CD4-positive, alpha-beta T cell treated with Interleukin-12 subunit alpha and Interleukin-12 subunit beta, for 1 hour (primary cell): ENCODE results near the gene ADAMTS13.

Source experiments
- DNase-seq: peaks from one replicate; pipeline ENCODE4 v3.0.0-alpha.2; 2020

Gene ADAMTS13

DNA sequence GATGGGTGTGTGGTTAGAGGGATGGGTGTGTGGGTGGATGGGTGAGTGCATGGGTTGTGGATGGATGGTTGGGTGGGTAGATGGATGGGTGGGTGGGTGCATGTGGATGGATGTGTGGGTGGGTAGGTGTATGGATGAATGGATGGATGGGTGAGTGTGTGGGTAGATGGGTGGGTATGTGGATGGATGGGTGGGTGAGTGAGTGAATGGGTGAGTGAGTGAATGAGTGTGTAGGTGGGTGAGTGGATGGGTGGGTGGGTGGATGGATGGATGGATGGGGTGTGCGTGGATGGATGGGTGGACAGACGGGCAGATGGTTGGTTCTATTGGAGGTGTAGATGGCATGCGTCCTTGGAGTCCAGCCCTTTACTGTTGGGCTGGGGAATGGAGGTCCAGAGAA lies 28.8 kb upstream of the ADAMTS13 start:
- DNase-seq = no peak

- no peak for DNase-seq
These were observed 27.4 kb upstream of the ADAMTS13 start for GRCh38 chr9:133394687-133395271.

- no peak for DNase-seq
These were observed 25.2 kb upstream of the ADAMTS13 start for GRCh38 chr9:133396952-133397351.

DNA sequence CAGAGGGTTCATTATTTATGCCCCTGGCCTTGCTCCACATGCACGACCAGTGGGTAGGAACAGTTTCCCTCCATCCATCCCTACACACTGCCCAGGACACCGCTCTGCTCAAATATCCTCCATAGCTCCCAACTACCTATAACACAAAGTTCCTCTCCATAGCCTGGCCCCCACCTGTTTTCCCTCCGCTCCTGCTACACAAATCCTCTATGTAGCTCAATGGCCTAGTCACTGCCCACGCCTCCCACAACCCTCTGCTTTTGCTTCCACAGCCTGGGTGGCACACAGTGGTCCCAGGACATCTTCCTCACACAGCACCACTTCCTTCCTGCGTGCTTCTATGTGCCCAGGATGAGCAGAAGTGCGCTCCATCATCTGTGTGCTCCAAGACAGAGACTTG lies 24.8 kb upstream of the ADAMTS13 start:
- DNase-seq = no peak

DNA sequence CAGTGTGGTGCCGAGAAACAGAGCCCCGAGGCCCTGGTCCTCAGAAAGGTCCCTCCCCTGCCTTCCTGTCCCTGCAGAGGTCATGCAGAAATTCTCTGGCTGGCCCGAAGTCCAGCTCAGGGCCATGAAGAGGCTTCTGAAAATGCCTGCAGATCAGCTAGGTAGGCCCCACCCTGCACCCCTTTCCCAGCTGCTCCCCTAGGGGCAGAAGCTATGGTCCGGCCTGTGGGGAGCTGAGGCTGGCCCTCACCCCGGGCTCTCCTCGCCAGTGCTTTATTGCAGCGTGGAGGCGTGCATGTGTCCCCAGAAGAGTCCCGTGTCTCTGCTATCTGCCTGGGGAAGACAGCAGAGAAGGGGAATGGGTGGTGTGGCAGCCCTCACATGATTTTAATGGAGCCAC lies 24.3 kb upstream of the ADAMTS13 start:
- DNase-seq = no peak

DNA sequence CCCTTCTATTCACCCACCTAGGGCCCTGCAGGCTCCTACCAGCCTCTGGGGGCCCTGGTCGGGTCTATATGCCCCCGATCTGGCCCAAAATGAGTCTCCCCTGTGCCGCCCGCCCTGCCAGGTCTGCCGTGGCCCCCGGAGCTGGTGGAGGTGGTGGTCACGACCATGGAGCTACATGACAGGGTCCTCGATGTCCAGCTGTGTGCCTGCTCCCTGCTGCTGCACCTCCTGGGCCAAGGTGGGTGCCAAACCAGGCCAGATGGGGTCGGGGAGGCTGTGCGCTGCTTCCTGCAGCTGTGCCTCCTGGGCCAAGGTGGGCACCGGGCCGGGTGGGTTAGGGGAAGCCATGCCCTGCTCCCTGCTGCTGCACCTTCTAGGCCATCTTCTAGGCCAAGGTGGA lies 21.9 kb upstream of the ADAMTS13 start:
- no peak for DNase-seq

DNA sequence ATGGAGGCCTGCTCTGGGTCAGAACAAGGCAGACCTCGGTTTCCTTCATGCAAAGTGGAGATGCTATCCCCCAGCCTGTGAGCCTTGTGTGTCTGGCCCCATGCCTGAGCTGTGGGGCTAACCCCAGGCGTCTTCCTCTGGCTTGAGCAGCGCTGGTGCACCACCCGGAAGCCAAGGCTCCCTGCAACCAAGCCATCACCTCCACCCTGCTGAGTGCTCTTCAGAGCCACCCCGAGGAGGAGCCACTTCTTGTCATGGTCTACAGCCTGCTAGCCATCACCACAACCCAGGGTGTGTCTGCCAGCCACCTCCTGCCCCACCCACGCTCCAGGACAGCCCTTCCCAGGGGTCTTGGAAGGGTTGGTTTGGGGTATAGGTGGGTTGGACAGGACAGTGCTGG lies 20.6 kb upstream of the ADAMTS13 start:
- no peak for DNase-seq

DNA sequence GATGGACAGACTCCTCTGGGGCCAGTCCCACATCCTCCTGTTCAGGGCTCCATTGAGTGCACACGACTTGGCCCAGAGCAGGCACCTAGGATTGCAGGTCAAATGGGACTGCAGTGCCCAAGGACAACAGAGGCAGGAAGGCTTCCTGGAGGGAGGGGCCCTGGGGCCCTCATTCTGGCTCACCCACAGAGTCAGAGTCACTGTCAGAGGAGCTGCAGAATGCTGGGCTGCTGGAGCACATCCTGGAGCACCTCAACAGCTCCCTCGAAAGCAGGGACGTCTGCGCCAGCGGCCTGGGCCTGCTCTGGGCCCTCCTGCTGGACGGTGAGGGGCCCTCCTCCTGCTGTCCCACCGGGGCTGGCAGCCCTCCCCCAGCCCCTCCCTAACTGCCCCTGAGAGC lies 19.5 kb upstream of the ADAMTS13 start:
- DNase-seq = no peak

DNA sequence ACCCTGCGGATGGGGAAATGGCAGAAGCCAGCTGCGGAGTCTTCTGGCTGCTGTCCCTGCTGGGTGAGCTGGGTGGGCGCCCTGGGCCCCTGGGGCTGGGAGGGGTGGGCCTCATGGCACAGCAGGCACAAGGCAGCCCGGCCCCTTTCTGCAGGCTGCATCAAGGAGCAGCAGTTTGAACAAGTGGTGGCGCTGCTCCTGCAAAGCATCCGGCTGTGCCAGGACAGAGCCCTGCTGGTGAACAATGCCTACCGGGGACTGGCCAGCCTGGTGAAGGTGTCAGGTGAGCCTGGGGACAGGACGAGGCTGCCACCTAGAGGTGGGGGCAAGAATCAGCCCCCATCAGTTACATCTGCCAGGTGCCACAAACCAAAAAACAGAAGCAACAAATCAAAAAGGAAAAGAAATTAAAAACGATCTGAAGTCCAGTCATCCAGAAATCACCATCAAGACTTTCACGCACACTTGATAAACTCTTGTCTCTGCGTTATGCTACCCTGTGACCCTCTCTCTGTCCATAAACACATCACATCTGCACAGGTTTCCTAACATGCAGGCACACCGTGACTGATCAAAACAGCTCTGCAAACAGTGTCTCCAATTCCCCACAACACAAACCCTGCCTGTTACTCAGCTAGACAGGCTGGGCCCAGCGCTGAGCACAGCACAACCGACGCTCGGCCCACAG lies 18.3 kb upstream of the ADAMTS13 start:
- DNase-seq = peak; percentile 68

DNA sequence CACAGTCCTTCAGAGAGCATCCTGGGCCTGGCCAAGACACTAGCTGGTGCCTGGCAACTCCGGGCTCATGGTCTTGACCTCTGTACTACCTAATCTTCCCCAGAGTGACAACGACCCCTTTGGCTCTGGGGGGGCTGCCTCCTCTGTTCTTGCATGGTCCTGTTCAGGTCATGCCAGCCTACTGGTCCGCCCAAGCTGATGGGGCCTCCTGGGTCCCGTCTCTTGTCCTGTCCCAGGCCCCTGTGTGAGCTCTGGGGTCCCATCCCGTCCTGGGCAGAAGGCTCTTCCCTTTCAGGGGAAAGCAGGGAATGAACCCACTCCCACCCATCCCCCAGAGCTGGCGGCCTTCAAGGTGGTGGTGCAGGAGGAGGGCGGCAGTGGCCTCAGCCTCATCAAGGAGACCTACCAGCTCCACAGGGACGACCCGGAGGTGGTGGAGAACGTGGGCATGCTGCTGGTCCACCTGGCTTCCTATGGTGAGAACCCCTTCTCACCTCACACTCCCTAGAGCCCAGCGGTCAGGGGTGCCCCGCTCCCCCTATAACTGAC lies 17.6 kb upstream of the ADAMTS13 start:
- no peak for DNase-seq

DNA sequence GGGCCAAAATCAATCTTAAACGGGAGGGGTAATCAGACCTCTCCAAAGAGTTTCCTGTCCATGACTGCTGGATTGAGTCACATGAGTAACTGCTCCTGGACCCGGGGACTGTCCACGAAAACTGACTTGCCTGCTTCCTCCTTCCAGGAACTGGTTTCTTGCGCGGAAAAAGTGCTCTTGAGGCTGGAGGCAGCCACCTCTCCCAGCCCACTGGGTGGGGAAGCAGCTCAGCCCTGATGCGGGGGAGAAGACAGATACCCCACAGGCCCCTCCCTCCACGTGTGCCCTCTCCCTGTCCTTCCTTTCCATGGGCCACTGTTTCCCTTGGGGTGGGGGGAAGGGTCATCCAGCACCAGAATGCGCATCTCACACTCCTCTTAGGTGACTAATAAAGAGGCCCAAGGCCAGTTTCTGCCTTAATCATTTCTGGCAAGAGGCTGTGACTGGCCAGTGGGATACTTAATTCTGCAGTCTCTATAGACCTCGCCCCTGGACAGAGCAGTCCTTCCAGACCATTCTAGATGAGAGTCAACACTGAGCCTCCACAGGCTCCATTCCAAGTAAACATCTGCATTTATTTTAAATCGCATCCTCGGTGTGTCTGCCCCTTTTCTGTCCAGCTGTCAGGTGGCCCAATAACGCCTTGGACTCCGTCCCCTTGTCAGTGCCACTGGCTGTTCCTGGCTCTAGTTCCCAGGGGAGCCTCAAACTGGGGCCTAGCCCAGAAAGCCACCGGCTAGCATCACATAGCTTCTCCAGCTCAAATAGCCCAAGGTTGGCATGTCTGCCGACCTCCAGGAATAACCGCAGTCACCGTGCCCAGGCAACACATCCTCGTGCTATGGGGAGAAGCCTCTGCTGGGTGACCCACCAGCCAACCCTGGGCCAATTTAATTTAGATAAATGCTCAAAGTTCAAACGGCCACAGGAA lies 16.4 kb upstream of the ADAMTS13 start:
- DNase-seq = no peak

GRCh38 chr9:133406480-133407307 lies 15.5 kb upstream of the ADAMTS13 start:
- peak; percentile 84 for DNase-seq

DNA sequence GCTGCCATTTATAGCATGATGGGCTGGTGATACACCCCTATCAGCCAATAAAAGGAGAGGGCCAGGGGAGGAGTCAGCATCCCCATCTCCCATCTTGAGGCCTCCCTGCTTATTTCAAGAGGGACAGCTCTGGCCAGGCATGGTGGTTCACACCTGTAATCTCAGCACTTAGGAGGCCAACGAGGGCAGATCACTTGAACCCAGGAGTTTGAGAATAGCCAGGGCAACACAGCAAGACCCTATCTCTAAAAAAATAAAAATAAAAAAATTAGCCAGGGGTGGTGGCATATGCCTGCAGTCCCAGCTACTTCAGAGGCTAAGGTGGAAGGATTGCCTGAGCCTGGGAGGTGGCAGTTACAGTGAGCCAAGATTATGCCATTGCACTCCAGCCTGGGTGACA lies 14.1 kb upstream of the ADAMTS13 start:
- DNase-seq = no peak

DNA sequence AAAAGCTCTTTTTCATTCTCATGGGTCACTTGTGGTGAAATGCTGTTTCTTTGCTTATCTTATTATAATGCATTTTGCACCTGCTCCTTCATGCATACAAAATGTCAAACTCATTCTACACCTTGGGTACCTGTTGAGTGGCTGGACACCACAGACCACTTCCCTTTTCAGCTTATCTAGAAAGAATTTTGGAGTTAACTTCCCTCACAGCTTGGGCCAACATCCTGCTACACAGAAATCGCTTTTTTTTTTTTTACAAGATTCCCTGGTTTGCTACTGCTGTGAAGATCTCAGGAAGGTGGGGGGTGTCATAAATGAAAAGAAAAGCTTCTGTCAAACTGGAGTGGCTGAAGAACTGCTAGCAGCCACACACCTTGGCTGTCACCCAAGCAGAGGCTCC lies 7.0 kb upstream of the ADAMTS13 start:
- DNase-seq = no peak

DNA sequence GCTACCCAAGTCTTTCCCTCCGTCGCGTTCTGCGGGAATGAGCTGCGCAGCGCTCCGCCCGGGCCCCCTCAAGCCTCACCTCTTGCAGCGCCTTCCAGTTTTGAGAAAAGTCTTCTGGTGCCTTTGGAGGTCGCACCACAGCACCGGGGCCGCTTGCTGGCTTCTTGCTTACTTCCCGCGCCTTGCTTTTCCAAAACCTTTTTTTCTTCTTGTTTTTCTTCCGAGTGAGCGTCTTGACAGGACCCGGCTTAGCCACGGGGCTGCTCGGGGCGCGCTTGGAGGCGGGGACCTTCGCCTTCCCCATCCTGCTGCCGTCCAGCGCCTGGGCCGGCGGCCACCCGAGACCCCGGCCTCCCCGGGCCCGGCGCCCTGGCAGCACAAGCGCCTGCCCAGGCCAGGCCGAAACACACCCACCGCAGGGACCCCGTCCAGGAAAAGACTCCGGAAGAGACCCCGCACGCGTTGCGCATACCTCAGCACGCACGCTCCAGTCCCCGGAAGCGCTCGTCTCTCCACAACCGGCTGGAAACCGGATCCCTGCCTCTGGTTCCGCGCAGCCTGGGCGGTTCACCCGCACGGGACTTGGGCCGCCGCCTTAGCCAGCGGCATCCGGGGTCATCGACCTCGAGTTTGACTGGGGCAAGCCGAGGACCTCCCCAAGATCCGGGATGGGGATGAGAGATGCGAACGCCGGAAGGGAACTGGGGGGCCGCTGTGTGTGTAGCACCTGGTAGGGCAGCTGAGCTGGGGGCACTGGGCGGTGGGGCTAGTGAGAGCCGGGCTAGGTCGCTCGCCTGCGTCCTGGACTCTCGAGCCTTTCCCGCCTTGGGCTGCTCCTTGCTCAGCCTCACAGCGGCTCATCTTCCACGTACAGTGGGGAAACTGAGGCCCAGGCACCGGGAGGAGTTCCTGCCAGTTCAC lies 4.4 kb upstream of the ADAMTS13 start, which contains the start of gene REXO4:
REXO4 (minus strand) TSS at position 470 of the 921 bp plus-strand sequence; CDS start at position 304, 166 bp downstream.
- peak; percentile 87 for DNase-seq

GRCh38 chr9:133419005-133419404 lies 3.2 kb upstream of the ADAMTS13 start:
- DNase-seq = no peak

- peak; percentile 34 for DNase-seq
These were observed 1.8 kb upstream of the ADAMTS13 start for GRCh38 chr9:133420392-133420827.

GRCh38 chr9:133423216-133423615 lies 1.0 kb downstream of the ADAMTS13 start:
- DNase-seq = no peak

DNA sequence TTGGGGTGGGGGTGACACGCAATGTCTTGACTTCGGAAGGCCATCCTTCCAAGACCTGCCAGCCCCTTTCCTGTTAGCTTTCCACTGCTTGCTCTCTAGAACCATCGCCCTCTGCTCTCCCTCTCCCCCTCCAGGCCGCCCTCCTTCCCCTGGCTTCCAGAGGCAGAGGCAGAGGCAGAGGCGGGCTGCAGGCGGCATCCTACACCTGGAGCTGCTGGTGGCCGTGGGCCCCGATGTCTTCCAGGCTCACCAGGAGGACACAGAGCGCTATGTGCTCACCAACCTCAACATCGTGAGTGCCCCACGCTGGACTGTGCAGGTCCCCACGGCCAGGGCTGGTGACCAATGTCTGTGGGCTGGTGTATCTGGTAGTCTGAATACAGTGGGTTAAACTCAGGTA lies 2.0 kb downstream of the ADAMTS13 start:
- no peak for DNase-seq

GRCh38 chr9:133425049-133425632 lies 3.0 kb downstream of the ADAMTS13 start:
- DNase-seq = no peak

GRCh38 chr9:133426011-133426410 lies 3.8 kb downstream of the ADAMTS13 start:
- DNase-seq = no peak
